Hepatocyte (in vitro differentiated cells): ENCODE data around the gene MPIG6B. TPM values are rescaled to one million over a fixed set of nuclear protein-coding genes. Genes with fewer than 3 reads are reported as not detected.

Experiments
- DNase-seq: peaks from one replicate; pipeline ENCODE4 v3.0.0-alpha.2; 2016; ENCODE audit warnings: low spot score
- H2AFZ ChIP-seq: fragments of 200-600 bp; sonication (generic); 2 replicates; pipeline ENCODE4 v1.6.0; 2016; ENCODE audit warnings: antibody characterized with exemption, mild to moderate bottlenecking
- H3K27ac ChIP-seq: fragments of 200-600 bp; sonication (generic); 2 replicates; pipeline ENCODE4 v1.5.1; 2016; ENCODE audit warnings: mild to moderate bottlenecking
- H3K27me3 ChIP-seq: fragments of 200-600 bp; sonication (generic); 2 replicates; pipeline ENCODE4 v1.6.1; 2016
- H3K36me3 ChIP-seq: fragments of 200-600 bp; sonication (generic); replicated peaks from 2 replicates; pipeline ENCODE4 v1.5.1; 2016; ENCODE audit warnings: low read depth; ENCODE audit not compliant: insufficient read depth
- H3K4me1 ChIP-seq: fragments of 200-600 bp; sonication (generic); 2 replicates; pipeline ENCODE4 v1.5.1; 2016; ENCODE audit warnings: mild to moderate bottlenecking, moderate library complexity; ENCODE audit not compliant: insufficient read depth
- H3K4me2 ChIP-seq: fragments of 200-600 bp; sonication (generic); 2 replicates; pipeline ENCODE4 v1.6.0; 2016
- H3K4me3 ChIP-seq: fragments of 200-600 bp; sonication (generic); 2 replicates; pipeline ENCODE4 v1.5.1; 2016; ENCODE audit warnings: mild to moderate bottlenecking
- H3K79me2 ChIP-seq: fragments of 200-600 bp; sonication (generic); 2 replicates; pipeline ENCODE4 v1.6.0; 2017; ENCODE audit warnings: mild to moderate bottlenecking
- H3K9me2 ChIP-seq: fragments of 200-600 bp; sonication (generic); replicated peaks from 2 replicates; pipeline ENCODE4 v1.6.0; 2017; ENCODE audit warnings: mild to moderate bottlenecking; ENCODE audit not compliant: insufficient read depth
- H3K9me3 ChIP-seq: fragments of 200-600 bp; sonication (generic); 2 replicates; pipeline ENCODE4 v1.5.1; 2016; ENCODE audit warnings: low read depth, mild to moderate bottlenecking
- H4K20me1 ChIP-seq: fragments of 200-600 bp; sonication (generic); 2 replicates; pipeline ENCODE4 v1.6.0; 2016; ENCODE audit warnings: mild to moderate bottlenecking; ENCODE audit not compliant: insufficient read depth, poor library complexity, severe bottlenecking
- CTCF ChIP-seq: fragments of 200-600 bp; sonication (generic); IDR thresholded peaks from 2 replicates; pipeline ENCODE4 v1.5.1; 2016; ENCODE audit warnings: antibody characterized with exemption, mild to moderate bottlenecking; ENCODE audit not compliant: poor library complexity
- EZH2 ChIP-seq: fragments of 200-600 bp; sonication (generic); IDR thresholded peaks from 2 replicates; pipeline ENCODE4 v1.6.1; 2016; ENCODE audit warnings: antibody characterized with exemption, mild to moderate bottlenecking, borderline replicate concordance
- EZH2phosphoT487 ChIP-seq: fragments of 200-600 bp; sonication (generic); IDR thresholded peaks from one replicate; pipeline ENCODE4 v1.6.1; 2018; ENCODE audit warnings: antibody characterized with exemption, mild to moderate bottlenecking, low read depth, moderate library complexity; ENCODE audit not compliant: unreplicated experiment, severe bottlenecking
- WGBS: methylation state at CpG from one replicate; pipeline ENCODE4 v1.1.6; 2016; ENCODE audit warnings: low lambda C conversion rate; ENCODE audit errors: missing lambda C conversion rate; 5-methylcytosine and 5-hydroxymethylcytosine counted together
- polyA plus RNA-seq: library from polyadenylated mRNA; unstranded; fragments of >200 nt; fragmentation: Nextera tagmentation; extraction: Ambion mirVana; gene quantifications from 2 replicates; pipeline ENCODE4 v1.2.1, GENCODE V29; 2016
- total RNA-seq: library from RNA; depleted of rRNA; stranded (reverse); fragments of >200 nt; gene quantifications from 2 replicates; pipeline ENCODE4 v1.2.3, GENCODE V29; 2014

Gene MPIG6B
- total and polyA plus RNA-seq, 2 experiments from 2014 or later = not detected

GRCh38 chr6:31677955-31678354 lies 45.2 kb upstream of the MPIG6B start:
- H2AFZ ChIP-seq = no peak overlapping the region
- no peak overlapping the region for H3K4me3 ChIP-seq
- H3K27ac ChIP-seq = no peak overlapping the region
- H3K4me1 ChIP-seq = peaks cover 5% of the 10 kb centered on the region
- no peak for TF ChIP-seq CTCF
- TF ChIP-seq EZH2 = no peak
- TF ChIP-seq EZH2phosphoT487 = no peak
- no peaks in the 10 kb centered on the region for H3K9me2 ChIP-seq
- no peak overlapping the region for H3K4me2 ChIP-seq
- H3K79me2 ChIP-seq = no peaks in the 10 kb centered on the region
- H3K9me3 ChIP-seq = no peaks in the 10 kb centered on the region
- H3K27me3 ChIP-seq = no peaks in the 10 kb centered on the region
- H3K36me3 ChIP-seq = no peaks in the 10 kb centered on the region
- DNase-seq = no peak
- WGBS = 78% methylated on average over 8 of the region's 8 CpGs
- no peaks in the 10 kb centered on the region for H4K20me1 ChIP-seq

GRCh38 chr6:31680226-31681134 lies 42.7 kb upstream of the MPIG6B start, which contains the start of gene LY6G5C:
Gene LY6G5C, minus strand, starts transcription at chr6:31681067. Its CDS starts 694 bp downstream, at chr6:31680373.
- TF ChIP-seq CTCF (peak; percentile 92), EZH2phosphoT487 (no peak)
- 15% methylated on average over 17 of the region's 17 CpGs for WGBS
- DNase-seq = peak; percentile 89
- Histone ChIP-seq H3K27ac (peak within 1 kb of the TSS; percentile 84), H4K20me1 (no peaks in the 10 kb centered on the region), H3K36me3 (no peaks in the 10 kb centered on the region), H2AFZ (peak within 1 kb of the TSS; percentile 83), H3K4me1 (peaks cover 5% of the 10 kb centered on the region), H3K4me2 (peak within 1 kb of the TSS; percentile 96), H3K79me2 (no peaks in the 10 kb centered on the region), H3K27me3 (no peaks in the 10 kb centered on the region), H3K9me3 (no peaks in the 10 kb centered on the region), H3K9me2 (no peaks in the 10 kb centered on the region), H3K4me3 (peak within 1 kb of the TSS; percentile 39)

- Histone ChIP-seq H3K4me1 (peaks cover 5% of the 10 kb centered on the region), H3K36me3 (no peaks in the 10 kb centered on the region), H2AFZ (peak overlapping the region; percentile 83), H3K9me3 (no peaks in the 10 kb centered on the region), H3K27me3 (no peaks in the 10 kb centered on the region), H3K4me2 (peak overlapping the region; percentile 96), H3K27ac (peak overlapping the region; percentile 84), H3K79me2 (no peaks in the 10 kb centered on the region), H3K4me3 (peak overlapping the region; percentile 39), H3K9me2 (no peaks in the 10 kb centered on the region), H4K20me1 (no peaks in the 10 kb centered on the region)
- peak; percentile 68 for DNase-seq
- WGBS = 2% methylated on average over 34 of the region's 40 CpGs
- TF ChIP-seq EZH2phosphoT487 (no peak), CTCF (peak; percentile 8)
Observed at GRCh38 chr6:31681135-31681671, 42.0 kb upstream of the MPIG6B start.
